ENCODE measurements around the gene GXYLT2.

GRCh38 chr3:72953325-72953956, 65.6 kb downstream of the GXYLT2 start:
- no peak for TF ChIP-seq ZNF692 (tag by site-specific recombination; IDR thresholded peaks at IDR 0.05)
- no peak for TF ChIP-seq ZNF670 (tag by site-specific recombination; IDR thresholded peaks at IDR 0.05; ENCODE audit: low read depth)
- no peak for TF ChIP-seq ZNF530 (tag by site-specific recombination; IDR thresholded peaks at IDR 0.05; ENCODE audit: low read depth)
- TF ChIP-seq ZNF830 (tag by site-specific recombination; IDR thresholded peaks at IDR 0.05; ENCODE audit: low read depth), result no peak
- TF ChIP-seq ZNF274 (IDR thresholded peaks at IDR 0.05; ENCODE audit: low read length), result no peak
- TF ChIP-seq ZNF274 (tag by site-specific recombination; IDR thresholded peaks at IDR 0.05; ENCODE audit: borderline replicate concordance), result no peak
- TF ChIP-seq CTCF (tag by site-specific recombination; IDR thresholded peaks at IDR 0.05), result no peak
- no peak for TF ChIP-seq ZNF510 (tag by site-specific recombination; IDR thresholded peaks at IDR 0.05; ENCODE audit: insufficient replicate concordance)
- no peak for TF ChIP-seq ZNF350 (tag by site-specific recombination; IDR thresholded peaks at IDR 0.05)
- TF ChIP-seq ZNF704 (tag by site-specific recombination; IDR thresholded peaks at IDR 0.05), result no peak
- TF ChIP-seq MEIS1 (CRISPR knock-in tag; IDR thresholded peaks at IDR 0.05; ENCODE audit: borderline replicate concordance), result no peak
- no peak for TF ChIP-seq ZNF645 (tag by site-specific recombination; IDR thresholded peaks at IDR 0.05)
- TF ChIP-seq YY1 (tag by site-specific recombination; IDR thresholded peaks at IDR 0.05), result no peak
- TF ChIP-seq ZNF138 (tag by site-specific recombination; IDR thresholded peaks at IDR 0.05; ENCODE audit: borderline replicate concordance), result no peak

Data from HEK293 (cell line).